ENCODE results near the gene LINC01488.
A peak's percentile ranks its signal among the peaks of the same experiment; 100 is the strongest.

LINC01488 gene

DNA sequence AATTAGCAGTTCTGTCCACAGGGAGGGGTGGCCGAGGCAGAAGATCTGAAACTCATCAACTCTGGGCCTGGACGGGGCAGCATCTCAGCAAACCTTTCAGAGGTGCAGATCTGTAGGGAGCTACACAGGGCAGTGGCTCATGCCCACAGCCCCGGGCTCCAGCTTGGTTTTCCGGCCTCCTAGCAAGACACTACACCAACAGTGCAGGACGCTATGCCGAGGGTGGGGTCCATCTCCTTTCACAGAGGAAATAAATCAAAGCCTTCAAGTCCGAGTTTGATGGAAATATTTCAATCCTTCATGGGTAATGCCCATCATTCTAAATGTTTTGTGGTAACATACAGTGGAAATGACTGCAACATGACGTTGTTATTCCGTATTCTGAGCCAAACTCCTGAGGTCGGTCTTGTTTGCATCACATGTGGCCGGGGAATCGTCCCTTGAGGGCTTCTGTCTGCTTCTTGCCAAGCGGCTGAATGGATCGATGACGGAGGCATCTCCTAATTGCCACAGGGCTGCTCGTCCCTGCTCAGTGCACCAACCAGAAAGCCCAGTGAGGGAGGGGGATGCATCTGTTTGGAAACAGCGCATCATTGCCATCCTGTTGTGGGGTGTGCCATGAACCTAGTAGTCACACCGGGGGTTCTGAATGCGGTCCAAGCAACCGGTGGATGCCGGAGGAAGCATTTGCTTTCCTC, 30.0 kb downstream of the LINC01488 start:
- FAIRE-seq = no peak
- TF ChIP-seq SPI1 (IDR thresholded peaks at IDR 0.05; ENCODE audit: low read depth, low read length) = no peak
- no peak for TF ChIP-seq POU2F2 (IDR thresholded peaks at IDR 0.05; ENCODE audit: low read depth, low read length)
- TF ChIP-seq POLR2AphosphoS5 (IDR thresholded peaks at IDR 0.05; ENCODE audit: low read depth, low read length) = no peak
- TF ChIP-seq TAF1 (IDR thresholded peaks at IDR 0.05; ENCODE audit: low read depth, low read length) = no peak
- TF ChIP-seq PAX5 (IDR thresholded peaks at IDR 0.05; ENCODE audit: insufficient read depth, low read length, severe bottlenecking) = no peak
- no peak for TF ChIP-seq POLR2A (IDR thresholded peaks at IDR 0.05; ENCODE audit: low read depth, low read length)

DNA sequence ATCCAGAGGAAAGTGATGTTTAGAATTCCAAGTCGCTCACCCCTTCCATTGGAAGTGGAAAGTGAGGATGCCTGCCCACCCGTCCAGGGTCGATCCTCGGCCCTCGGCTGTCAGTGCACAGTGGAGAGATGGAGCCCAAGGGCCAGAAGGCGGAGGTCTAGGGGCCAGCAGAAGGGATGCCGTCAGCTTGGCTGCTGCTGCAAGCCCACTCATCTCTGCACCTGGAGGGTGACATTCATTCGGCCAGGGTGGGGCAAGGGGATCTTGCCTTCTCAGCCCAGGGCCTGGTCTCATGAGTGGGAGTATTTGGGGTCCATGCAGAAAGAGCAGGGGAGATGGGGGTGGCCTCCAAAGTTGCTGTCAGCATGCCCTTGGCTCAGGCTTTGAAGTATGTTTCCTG, 30.7 kb downstream of the LINC01488 start:
- DNase-seq (ENCODE audit: insufficient read length, low spot score) = no peak
- FAIRE-seq = no peak
- TF ChIP-seq SPI1 (IDR thresholded peaks at IDR 0.05; ENCODE audit: low read depth, low read length) = no peak
- TF ChIP-seq TAF1 (IDR thresholded peaks at IDR 0.05; ENCODE audit: low read depth, low read length) = no peak
- no peak for TF ChIP-seq POU2F2 (IDR thresholded peaks at IDR 0.05; ENCODE audit: low read depth, low read length)
- TF ChIP-seq POLR2AphosphoS5 (IDR thresholded peaks at IDR 0.05; ENCODE audit: low read depth, low read length) = no peak

More for the DNA sequence above, 30.0 kb downstream of the LINC01488 start:
- DNase-seq (ENCODE audit: insufficient read length, low spot score) = no peak

DNA sequence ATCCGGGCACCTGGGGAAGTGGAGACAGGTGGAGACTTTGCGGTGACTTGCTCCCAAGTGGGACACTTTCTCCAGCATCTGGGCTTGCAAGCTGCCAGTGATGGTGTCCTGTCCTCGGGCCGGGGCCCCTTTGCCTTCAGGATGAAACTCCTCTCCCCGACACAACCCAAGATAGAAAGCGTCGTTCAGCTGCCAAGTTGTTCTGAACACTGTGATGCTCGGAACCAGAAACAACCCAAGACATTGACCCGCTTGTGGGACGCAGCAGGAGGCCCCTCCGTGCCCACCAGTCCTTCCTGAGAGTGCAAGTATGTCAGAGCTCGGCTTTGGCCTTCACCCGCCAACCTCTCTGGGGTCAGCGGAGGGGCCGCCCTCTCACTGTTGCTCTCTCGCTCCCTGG, 31.3 kb downstream of the LINC01488 start:
- FAIRE-seq (no peak), DNase-seq (ENCODE audit: insufficient read length, low spot score) (no peak)
- TF ChIP-seq SPI1 (IDR thresholded peaks at IDR 0.05; ENCODE audit: low read depth, low read length) = no peak
- TF ChIP-seq POLR2AphosphoS5 (IDR thresholded peaks at IDR 0.05; ENCODE audit: low read depth, low read length) = no peak
- no peak for TF ChIP-seq TAF1 (IDR thresholded peaks at IDR 0.05; ENCODE audit: low read depth, low read length)
- TF ChIP-seq PAX5 (IDR thresholded peaks at IDR 0.05; ENCODE audit: insufficient read depth, low read length, severe bottlenecking) = no peak

DNA sequence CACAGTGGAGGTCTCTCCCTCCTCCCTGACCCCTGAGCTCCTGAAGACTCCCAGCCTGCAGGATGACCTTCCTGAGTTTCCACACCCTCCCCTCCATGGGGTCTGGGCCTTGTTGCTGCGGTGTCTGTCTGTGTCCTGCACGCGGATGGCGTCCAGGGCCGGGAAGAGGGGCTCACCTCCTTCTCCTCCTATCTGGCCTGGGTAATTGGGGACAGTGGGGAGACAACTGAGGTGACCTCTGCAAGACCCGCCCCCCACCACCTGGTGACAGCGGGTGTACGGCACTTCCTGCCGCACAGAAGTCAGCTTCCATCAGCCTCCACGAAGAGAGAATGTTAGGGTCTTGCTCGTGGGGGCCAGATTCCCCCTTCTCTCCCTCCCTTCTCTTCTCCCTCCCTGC, 31.7 kb downstream of the LINC01488 start:
- no peak for FAIRE-seq
- DNase-seq (ENCODE audit: insufficient read length, low spot score) = no peak

DNA sequence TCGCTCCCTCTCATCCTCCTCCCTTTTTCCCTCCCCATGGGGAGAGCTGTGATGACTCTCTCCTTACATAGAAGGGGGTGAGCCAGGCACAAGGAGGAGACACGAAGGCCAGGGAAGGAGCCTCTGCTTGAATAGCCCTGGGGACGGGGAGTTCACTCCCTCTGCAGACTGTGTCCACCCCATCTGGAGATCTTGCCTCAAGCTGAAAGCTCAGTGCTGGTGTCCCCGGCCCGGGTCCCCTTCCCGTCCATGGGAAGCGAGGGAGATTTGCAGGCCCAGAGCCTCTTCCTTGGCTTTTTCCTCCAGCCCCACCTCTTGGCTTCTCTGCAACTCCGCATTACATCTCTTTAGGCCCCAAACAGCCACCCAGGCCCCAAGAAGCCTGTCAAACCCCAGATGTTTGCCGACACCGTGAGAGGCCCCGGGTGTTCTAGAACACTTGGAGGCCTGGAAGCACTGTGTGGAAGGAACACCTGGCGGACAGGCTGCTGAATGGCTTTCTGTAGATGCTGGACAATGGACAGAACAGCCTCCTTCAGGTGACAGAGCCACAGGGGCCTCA, 32.3 kb downstream of the LINC01488 start:
- FAIRE-seq (no peak), DNase-seq (ENCODE audit: insufficient read length, low spot score) (no peak)
- TF ChIP-seq PAX5 (IDR thresholded peaks at IDR 0.05; ENCODE audit: insufficient read depth, low read length, severe bottlenecking) = no peak
- TF ChIP-seq POU2F2 (IDR thresholded peaks at IDR 0.05; ENCODE audit: low read depth, low read length) = no peak
- TF ChIP-seq SPI1 (IDR thresholded peaks at IDR 0.05; ENCODE audit: low read depth, low read length) = no peak
- TF ChIP-seq TAF1 (IDR thresholded peaks at IDR 0.05; ENCODE audit: low read depth, low read length) = no peak
- no peak for TF ChIP-seq POLR2AphosphoS5 (IDR thresholded peaks at IDR 0.05; ENCODE audit: low read depth, low read length)
- TF ChIP-seq POLR2A (IDR thresholded peaks at IDR 0.05; ENCODE audit: low read depth, low read length) = no peak

More for the DNA sequence above, 31.7 kb downstream of the LINC01488 start:
- no peak for TF ChIP-seq POLR2AphosphoS5 (IDR thresholded peaks at IDR 0.05; ENCODE audit: low read depth, low read length)

DNA sequence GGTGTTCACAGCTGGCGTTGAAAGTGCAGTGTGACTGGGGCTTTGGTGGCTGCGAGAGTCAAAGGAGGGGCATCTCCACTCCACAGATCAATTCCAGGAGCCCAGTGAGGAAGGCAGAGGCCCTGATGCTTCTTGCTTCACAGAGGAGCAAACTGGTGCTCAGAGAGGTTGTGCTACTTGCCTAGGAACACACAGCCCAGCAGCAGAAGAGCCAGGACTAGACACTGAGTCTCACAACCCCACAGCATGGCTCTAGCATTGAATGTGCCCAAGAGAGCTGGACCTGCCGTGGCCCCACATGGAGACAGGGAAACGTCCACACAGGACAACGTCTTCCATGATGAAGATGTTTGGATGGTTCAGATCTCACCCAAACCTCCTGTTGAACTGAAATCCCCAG, 33.3 kb downstream of the LINC01488 start:
- no peak for DNase-seq (ENCODE audit: insufficient read length, low spot score)
- no peak for TF ChIP-seq PAX5 (IDR thresholded peaks at IDR 0.05; ENCODE audit: insufficient read depth, low read length, severe bottlenecking)
- TF ChIP-seq POU2F2 (IDR thresholded peaks at IDR 0.05; ENCODE audit: low read depth, low read length) = no peak
- TF ChIP-seq SPI1 (IDR thresholded peaks at IDR 0.05; ENCODE audit: low read depth, low read length) = no peak
- TF ChIP-seq POLR2AphosphoS5 (IDR thresholded peaks at IDR 0.05; ENCODE audit: low read depth, low read length) = no peak
- TF ChIP-seq POLR2A (IDR thresholded peaks at IDR 0.05; ENCODE audit: low read depth, low read length) = no peak
- TF ChIP-seq TAF1 (IDR thresholded peaks at IDR 0.05; ENCODE audit: low read depth, low read length) = no peak
- FAIRE-seq = no peak

DNA sequence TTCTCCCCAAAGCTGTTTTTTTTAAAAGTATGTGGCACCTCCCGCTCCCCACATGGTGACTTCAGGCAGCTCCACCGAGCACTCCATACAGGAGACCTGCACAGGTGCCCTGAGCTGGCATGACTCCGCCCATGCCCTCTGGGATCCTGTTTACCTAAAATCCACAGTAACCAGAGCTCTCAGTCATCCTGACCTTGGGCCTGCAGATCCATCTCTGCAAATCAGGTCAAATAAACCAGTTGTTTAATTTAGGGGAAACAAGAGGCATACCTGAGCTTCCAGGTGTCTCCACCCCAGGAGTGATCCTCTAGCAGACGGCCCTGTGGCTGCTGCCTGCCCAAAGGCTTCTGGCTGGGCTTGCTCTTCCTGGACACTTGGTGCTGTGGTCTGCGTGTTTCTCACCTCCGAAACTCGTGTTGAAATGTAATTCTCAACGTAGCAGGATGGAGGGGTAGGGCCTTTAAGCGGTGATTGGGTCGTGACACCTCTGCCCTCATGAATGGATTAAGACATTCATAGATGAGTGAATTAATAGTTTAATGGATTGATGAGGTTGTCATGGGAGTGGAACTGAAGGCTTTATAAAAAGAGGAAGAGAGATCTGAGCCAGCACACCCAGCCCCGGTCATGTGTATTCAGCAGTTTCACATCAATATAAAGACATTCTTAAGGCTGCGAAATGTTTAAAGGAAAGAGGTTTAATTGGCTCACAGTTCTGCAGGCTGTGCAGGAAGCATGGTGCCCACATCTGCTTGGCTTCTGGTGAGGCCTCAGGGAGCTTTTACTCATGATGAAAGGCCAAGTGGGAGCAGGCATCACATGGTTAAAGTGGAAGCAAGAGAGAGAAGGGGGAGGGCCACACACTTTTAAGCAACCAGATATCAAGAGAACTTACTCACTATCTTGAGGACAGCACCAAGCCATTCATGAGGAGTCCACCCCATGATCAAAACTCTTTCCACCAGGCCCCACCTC, 34.1 kb downstream of the LINC01488 start:
- FAIRE-seq (no peak), DNase-seq (ENCODE audit: insufficient read length, low spot score) (no peak)
- no peak for TF ChIP-seq TAF1 (IDR thresholded peaks at IDR 0.05; ENCODE audit: low read depth, low read length)
- no peak for TF ChIP-seq POU2F2 (IDR thresholded peaks at IDR 0.05; ENCODE audit: low read depth, low read length)
- peak; percentile 87 for TF ChIP-seq SPI1 (IDR thresholded peaks at IDR 0.05; ENCODE audit: low read depth, low read length)

DNA sequence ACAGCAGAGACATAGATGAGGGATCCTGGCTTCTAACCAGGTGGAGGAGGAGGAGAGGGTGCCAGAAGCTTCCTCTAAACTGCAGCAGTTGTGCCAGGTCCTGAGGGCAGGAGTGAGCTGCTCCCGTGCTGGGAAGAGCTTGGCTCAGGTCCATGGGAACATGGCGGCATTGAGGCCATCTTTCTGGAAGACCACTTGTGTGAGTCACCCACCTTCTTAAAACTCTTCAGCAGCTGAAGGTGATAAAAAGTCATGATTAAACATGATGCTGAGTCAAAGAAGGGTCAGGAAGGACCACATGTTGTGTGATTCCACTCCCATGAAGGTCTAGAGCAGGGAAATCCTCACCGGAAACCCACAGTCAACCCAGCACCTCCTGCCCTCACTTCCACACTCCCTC, 35.1 kb downstream of the LINC01488 start:
- FAIRE-seq (no peak), DNase-seq (ENCODE audit: insufficient read length, low spot score) (no peak)
- TF ChIP-seq PAX5 (IDR thresholded peaks at IDR 0.05; ENCODE audit: insufficient read depth, low read length, severe bottlenecking) (no peak), POLR2A (IDR thresholded peaks at IDR 0.05; ENCODE audit: low read depth, low read length) (no peak), SPI1 (IDR thresholded peaks at IDR 0.05; ENCODE audit: low read depth, low read length) (no peak), TAF1 (IDR thresholded peaks at IDR 0.05; ENCODE audit: low read depth, low read length) (no peak), POLR2AphosphoS5 (IDR thresholded peaks at IDR 0.05; ENCODE audit: low read depth, low read length) (no peak), POU2F2 (IDR thresholded peaks at IDR 0.05; ENCODE audit: low read depth, low read length) (no peak)

DNA sequence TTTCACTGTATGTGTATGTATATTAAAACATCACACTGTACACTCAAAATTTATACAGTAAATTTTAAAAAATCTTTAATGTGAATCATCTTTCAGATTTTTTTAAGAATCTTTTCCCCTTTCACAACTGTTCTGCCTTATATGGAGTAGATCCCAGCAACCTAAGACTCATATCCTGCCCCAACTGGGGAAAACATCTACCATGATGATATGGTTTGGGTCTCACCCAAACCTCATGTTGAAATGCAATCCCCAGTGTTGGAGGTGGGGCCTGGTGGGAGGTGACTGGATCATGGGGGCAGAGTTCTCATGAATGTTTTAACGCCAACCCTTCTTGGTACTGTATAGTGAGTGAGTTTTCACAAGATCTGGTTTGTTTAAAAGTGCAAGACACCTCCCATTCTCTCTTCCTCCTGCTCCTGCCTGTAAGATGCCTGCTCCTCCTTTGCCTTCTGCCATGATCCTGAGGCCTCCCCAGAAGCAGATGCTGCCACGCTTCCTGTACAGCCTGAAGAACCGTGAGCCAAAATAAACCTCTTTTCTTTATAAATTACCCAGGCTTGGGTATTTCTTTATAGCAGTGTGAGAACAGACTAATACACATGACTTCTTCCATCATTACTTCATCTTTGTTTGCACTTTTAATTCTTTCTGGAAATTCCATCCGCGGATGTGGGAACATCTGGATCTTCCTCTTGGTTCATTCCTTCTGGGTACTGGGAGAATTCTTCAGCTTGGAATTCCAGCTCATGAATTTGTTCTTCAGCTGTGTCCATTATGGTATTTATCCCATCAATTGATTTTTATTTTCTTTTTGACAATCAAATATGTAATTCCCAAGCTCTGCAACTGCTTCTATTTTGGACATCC, 36.9 kb downstream of the LINC01488 start:
- no peak for TF ChIP-seq PAX5 (IDR thresholded peaks at IDR 0.05; ENCODE audit: insufficient read depth, low read length, severe bottlenecking)
- no peak for TF ChIP-seq TAF1 (IDR thresholded peaks at IDR 0.05; ENCODE audit: low read depth, low read length)
- no peak for TF ChIP-seq POLR2A (IDR thresholded peaks at IDR 0.05; ENCODE audit: low read depth, low read length)
- no peak for TF ChIP-seq POU2F2 (IDR thresholded peaks at IDR 0.05; ENCODE audit: low read depth, low read length)
- no peak for TF ChIP-seq SPI1 (IDR thresholded peaks at IDR 0.05; ENCODE audit: low read depth, low read length)
- no peak for TF ChIP-seq POLR2AphosphoS5 (IDR thresholded peaks at IDR 0.05; ENCODE audit: low read depth, low read length)
- FAIRE-seq (no peak), DNase-seq (ENCODE audit: insufficient read length, low spot score) (no peak)

All from GM12891 (cell line).